Cardiac septum (tissue), 1 donor: ENCODE measurements around the gene RAI14. TPM values are rescaled to one million over a fixed set of nuclear protein-coding genes. Genes with fewer than 3 reads are reported as not detected.

ENCODE experiments used
- DNase-seq: peaks from one replicate; pipeline ENCODE4 v3.0.0-alpha.2; 2020; ENCODE audit warnings: low spot score
- intact Hi-C: fragments of 100-400 bp; cut with DNase I; formaldehyde crosslinking; loops from one replicate; pipeline ENCODE4 v1.14.0; 2022
- total RNA-seq: library from RNA; stranded (reverse); fragmentation: NEBNext Ultra II Directional; extraction: Animal tissue kit (Norgen Biotek cat#: 25700); gene quantifications from one replicate; pipeline ENCODE4 v1.2.1, GENCODE V29; 2021
- donor health status: DM: no; HTN: no; CAD: no.

The RAI14 gene
- total RNA-seq, 1 donor from 2014 or later: 17.5 TPM

DNA sequence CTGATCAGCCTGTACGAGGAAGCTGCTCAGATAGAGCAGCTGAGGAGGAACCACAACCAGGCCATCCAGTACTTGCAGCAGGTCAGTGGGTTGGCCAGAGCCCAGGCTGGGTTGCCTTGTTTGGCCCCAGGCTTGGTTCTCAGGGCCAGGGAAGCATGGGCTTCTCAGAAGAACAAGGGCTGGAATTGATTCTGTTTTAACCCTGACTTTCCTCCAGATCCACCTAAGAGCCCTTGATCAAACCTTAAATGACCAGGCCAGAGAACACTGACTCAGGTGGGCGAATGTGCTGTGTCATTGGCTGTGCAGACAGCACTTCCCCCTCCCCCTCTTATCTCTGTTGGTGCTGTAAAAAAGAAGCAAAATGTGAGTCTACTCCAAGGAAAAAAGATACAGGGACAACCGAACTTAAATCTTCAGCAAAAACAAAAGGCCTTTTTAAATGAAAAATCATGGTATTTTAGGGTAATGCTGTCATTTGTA is 210.9 kb downstream of the RAI14 start:
- intact Hi-C loops: no loop called here
- DNase-seq: no peak

DNA sequence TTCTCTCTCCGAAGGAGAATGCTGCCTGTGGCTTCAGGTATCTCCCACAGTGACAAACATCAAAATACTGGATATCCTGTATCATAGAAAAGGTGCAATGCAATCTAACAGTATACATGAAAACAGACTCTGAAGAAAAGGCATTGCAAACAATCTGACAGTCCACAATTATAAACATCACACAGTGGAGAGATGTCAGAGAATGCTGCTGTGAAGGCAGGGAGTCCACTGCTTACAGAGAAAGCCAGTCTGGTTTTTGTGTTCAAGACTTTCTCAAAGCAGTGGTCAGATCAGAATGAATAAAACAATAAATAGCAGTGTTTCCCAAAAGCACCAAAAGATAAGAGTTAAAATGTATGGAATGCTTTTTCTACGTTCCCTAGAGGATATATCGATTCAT is 211.5 kb downstream of the RAI14 start:
- no peak for DNase-seq
- intact Hi-C loops: no loop called here

DNA sequence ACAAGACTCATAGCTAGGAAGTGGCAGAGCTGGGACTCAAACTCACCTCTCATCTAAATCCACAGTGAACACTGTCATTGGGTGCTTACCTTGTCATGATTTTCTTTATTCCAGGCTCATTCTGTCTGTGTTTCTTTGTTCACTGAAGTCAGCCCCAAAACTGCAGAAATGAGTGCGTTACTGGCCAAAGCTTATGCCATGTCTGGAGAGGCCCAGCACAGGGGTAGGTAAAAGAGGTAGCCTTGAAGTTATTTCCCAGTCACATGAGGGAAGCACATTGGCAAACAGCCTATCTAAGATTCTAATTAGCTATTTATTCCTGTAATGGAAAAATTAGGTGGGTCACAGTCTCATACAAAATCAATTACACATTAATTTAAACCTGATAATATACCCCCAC is 212.7 kb downstream of the RAI14 start:
- intact Hi-C loops: no loop called here
- no peak for DNase-seq

DNA sequence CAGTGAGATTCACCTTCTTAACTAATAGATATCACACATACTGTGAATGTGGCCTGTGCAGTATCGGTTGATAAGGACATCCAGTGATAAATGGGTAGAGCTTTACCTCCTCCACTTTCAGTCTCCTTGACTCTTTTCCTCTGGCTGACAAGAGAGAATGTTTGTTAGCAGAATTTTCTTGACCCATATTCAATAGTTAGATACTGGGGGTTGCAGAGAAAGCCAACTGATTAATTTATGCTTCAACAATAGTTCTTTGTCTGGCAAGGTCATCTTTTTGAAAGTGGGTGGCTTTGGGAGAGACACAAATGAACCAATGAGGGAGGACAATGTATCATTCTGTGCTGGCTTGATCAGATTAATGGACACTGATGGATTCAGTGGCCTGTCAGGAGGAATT is 213.1 kb downstream of the RAI14 start:
- DNase-seq: no peak
- intact Hi-C loops: no loop called here

DNA sequence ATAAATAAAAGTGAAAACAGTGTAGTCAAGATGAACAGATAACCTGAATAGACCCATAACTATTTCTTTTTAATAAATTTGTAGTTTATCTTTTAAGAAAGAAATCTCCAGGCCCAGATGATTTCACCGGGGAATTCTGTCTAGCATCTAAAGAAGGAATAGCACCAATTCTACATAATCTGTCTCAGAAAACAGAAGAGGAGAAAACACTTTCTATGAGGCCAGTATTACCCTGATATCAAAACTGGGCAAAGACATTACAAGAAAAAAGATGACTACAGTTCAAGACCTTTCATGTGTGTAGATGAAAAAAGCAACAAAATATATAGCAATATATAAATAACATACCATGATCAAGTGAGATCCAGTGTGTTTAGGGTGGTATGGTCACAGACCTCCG is 214.3 kb downstream of the RAI14 start:
- DNase-seq: no peak
- intact Hi-C loops: no loop called here

DNA sequence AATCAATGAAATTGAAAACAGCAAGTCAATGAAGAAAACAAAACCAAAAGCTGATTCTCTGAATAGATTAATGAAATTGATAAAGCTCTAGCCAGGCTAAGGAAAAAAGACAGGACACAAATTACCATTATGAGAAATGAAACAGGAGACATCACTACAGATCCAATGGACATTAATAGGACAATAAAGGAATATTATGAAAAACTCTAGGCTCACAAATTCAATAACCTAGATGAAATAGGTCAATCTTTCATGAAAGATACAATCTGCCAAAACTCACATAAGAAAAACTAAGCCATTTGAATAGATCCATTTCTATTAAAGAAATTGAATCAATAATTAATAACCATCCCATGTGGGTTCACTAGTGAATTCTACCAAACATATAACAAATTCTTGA is 220.1 kb downstream of the RAI14 start:
- intact Hi-C loops: no loop called here
- no peak for DNase-seq

DNA sequence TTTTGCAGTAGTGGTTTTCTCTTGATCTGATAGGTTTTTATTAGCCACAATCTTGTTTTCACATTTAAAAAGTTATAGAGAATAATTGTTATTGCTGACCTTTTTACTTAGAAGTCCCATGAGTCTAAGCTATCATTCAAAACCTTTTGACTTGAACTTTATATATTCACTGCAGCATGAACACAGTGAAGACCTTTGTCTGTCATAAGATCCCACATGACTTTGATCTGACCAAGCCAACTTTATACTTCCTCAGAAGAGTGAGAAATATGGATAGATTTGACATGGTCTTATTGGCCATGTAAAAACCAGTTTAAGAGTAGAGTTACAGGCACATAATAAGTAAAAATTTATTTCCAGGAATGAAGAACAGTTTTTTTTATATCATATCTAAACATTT is 225.1 kb downstream of the RAI14 start:
- DNase-seq: no peak
- intact Hi-C loops: no loop called here

Other genes with a start within 250 kb of the RAI14 start
- gene TTC23L, start 182.8 kb downstream of the RAI14 start, total RNA-seq: 0.32 TPM